K562 (cell line): ENCODE measurements around the gene GLYAT. TPM values are rescaled to one million over a fixed set of nuclear protein-coding genes. Genes with fewer than 3 reads are reported as not detected.

ENCODE experiments used
- BCOR ChIP-seq: fragments of 450-650 bp; IDR thresholded peaks from 2 replicates; pipeline ENCODE4 v1.6.1; 2016
- FOXJ2 ChIP-seq: fragments of 200-800 bp; sonication (Bioruptor generic); IDR thresholded peaks from 2 replicates; pipeline ENCODE4 v1.6.1; 2016; ENCODE audit warnings: missing genetic modification characterization, missing compliant biosample characterization
- HNRNPLL ChIP-seq: fragments of 200-400 bp; formaldehyde crosslinking; IDR thresholded peaks from 2 replicates; pipeline ENCODE4 v1.6.1; 2017; ENCODE audit warnings: low read length, low read depth, mild to moderate bottlenecking; ENCODE audit not compliant: poor library complexity, severe bottlenecking
- MAFG ChIP-seq: fragments of 450-650 bp; conservative IDR thresholded peaks from 2 replicates; pipeline ENCODE4 v1.6.1; 2016; ENCODE audit warnings: missing genetic modification characterization, missing compliant biosample characterization
- MNT ChIP-seq, 2 experiments: fragments of 450-650 bp; conservative IDR thresholded peaks; 2 replicates each; pipeline ENCODE4 v1.6.1; 2017; ENCODE audit warnings: mild to moderate bottlenecking in 2 of 2, moderate library complexity in 2 of 2
- NR1H2 ChIP-seq: sonication (generic); formaldehyde crosslinking; IDR thresholded peaks from 2 replicates; pipeline ENCODE4 v1.4.0; 2020; ENCODE audit warnings: mild to moderate bottlenecking, missing genetic modification reagents
- POLR2G ChIP-seq: fragments of 200-400 bp; formaldehyde crosslinking; IDR thresholded peaks from 2 replicates; pipeline ENCODE4 v1.6.1; 2017; ENCODE audit warnings: low read depth, mild to moderate bottlenecking, antibody characterized with exemption, low read length, moderate library complexity
- POLR3G ChIP-seq: IDR thresholded peaks from 2 replicates; pipeline ENCODE4 v1.6.1; 2011; ENCODE audit not compliant: insufficient read length, insufficient replicate concordance; ENCODE audit errors: extremely low read depth
- RCOR1 ChIP-seq, 2 experiments: IDR thresholded peaks; 2 replicates each; pipeline ENCODE4 v1.6.1; 2012; ENCODE audit warnings: low read depth in 2 of 2, low read length in 2 of 2, borderline replicate concordance in 1 of 2, improper control_type of control experiment in 1 of 2
- SAFB2 ChIP-seq: fragments of 200-400 bp; formaldehyde crosslinking; IDR thresholded peaks from 2 replicates; pipeline ENCODE4 v1.6.1; 2018; ENCODE audit warnings: borderline replicate concordance, low read length, low read depth, moderate library complexity; ENCODE audit not compliant: severe bottlenecking
- SETDB1 ChIP-seq: IDR thresholded peaks from one replicate; pipeline ENCODE4 v1.6.1; 2012; ENCODE audit warnings: low read length, control low read depth, inconsistent platforms
- SIN3A ChIP-seq, 2 experiments: fragments of 150-350 bp in 1 of 2; IDR thresholded peaks; 2 replicates each; pipeline ENCODE4 v1.6.1; 2011 to 2016; ENCODE audit warnings: borderline replicate concordance in 2 of 2, low read depth in 2 of 2, low read length in 2 of 2, mild to moderate bottlenecking in 2 of 2, moderate library complexity in 2 of 2; ENCODE audit not compliant: control insufficient read depth in 1 of 2
- TBL1XR1 ChIP-seq, 2 experiments: IDR thresholded peaks; 2 replicates each; pipeline ENCODE4 v1.6.1; 2012; ENCODE audit warnings: improper control_type of control experiment in 2 of 2, low read length in 2 of 2, mild to moderate bottlenecking in 1 of 2
- ZBTB8A ChIP-seq: fragments of 450-650 bp; IDR thresholded peaks from 2 replicates; pipeline ENCODE4 v1.6.1; 2018; ENCODE audit warnings: mild to moderate bottlenecking, moderate library complexity; ENCODE audit not compliant: partially characterized antibody
- ZNF212 ChIP-seq: fragments of 450-650 bp; formaldehyde crosslinking; IDR thresholded peaks from 2 replicates; pipeline ENCODE4 v1.4.0; 2020; ENCODE audit warnings: mild to moderate bottlenecking
- ZNF280B ChIP-seq: fragments of 250-450 bp; sonication (Bioruptor Pico); IDR thresholded peaks from 2 replicates; pipeline ENCODE4 v1.5.1; 2021; ENCODE audit warnings: mild to moderate bottlenecking
- ZNF445 ChIP-seq: fragments of 250-450 bp; sonication (Bioruptor Pico); IDR thresholded peaks from 2 replicates; pipeline ENCODE4 v1.4.0; 2020; ENCODE audit warnings: low read depth, mild to moderate bottlenecking, moderate library complexity
- ZSCAN29 ChIP-seq: fragments of 450-650 bp; IDR thresholded peaks from 2 replicates; pipeline ENCODE4 v1.6.1; 2017
- ZZZ3 ChIP-seq: fragments of 450-650 bp; IDR thresholded peaks from 2 replicates; pipeline ENCODE4 v1.6.1; 2016; ENCODE audit warnings: antibody characterized with exemption, mild to moderate bottlenecking, moderate library complexity
- polyA plus RNA-seq, 8 experiments: library from polyadenylated mRNA; depleted of rRNA in 4 of 8; stranded (reverse) in 5 of 8; unstranded in 3 of 8; fragments of >200 nt; fragmentation: Nextera tagmentation in 2 of 8; fragmentation: Illumina TruSeq in 1 of 8; extraction: Ambion mirVana in 2 of 8; extraction: Trizol in 1 of 8; gene quantifications; 2 replicates each; pipeline versions ENCODE4 v1.2.1 to v1.2.3, GENCODE V29; 2011 to 2014; ENCODE audit warnings: inconsistent platforms in 1 of 8, missing spikeins in 1 of 8
- total RNA-seq, 7 experiments: library from RNA; depleted of rRNA in 6 of 7; stranded (reverse); fragments of >200 nt in 6 of 7; fragmentation: Illumina TruSeq in 2 of 7; extraction: Trizol in 2 of 7; gene quantifications; 2 replicates each; pipeline versions ENCODE4 v1.2.1 to v1.2.3, GENCODE V29; 2011 to 2021; ENCODE audit warnings: low replicate concordance in 1 of 7
- TF ChIP-seq, protein P1 (sequence below): sonication (generic); formaldehyde crosslinking; IDR thresholded peaks from 2 replicates; pipeline ENCODE4 v1.8.0; 2022; ENCODE audit warnings: missing genetic modification reagents, mild to moderate bottlenecking, moderate library complexity, borderline replicate concordance
- TF ChIP-seq, protein P2 (sequence below): fragments of 450-650 bp; formaldehyde crosslinking; IDR thresholded peaks from 2 replicates; pipeline ENCODE4 v1.4.0; 2020; ENCODE audit warnings: mild to moderate bottlenecking, moderate library complexity
- TF ChIP-seq, protein P3 (sequence below): fragments of 450-650 bp; formaldehyde crosslinking; IDR thresholded peaks from 2 replicates; pipeline ENCODE4 v1.4.0; 2020; ENCODE audit warnings: mild to moderate bottlenecking

Gene GLYAT
- total and polyA plus RNA-seq, 9 of the 15 experiments (the other 6 are each of a cell fraction or from before 2014, with no cell fraction given): not detected

GRCh38 chr11:58774164-58774593 lies 42.4 kb upstream of the GLYAT start (continued):
- TF ChIP-seq, protein P1, sequence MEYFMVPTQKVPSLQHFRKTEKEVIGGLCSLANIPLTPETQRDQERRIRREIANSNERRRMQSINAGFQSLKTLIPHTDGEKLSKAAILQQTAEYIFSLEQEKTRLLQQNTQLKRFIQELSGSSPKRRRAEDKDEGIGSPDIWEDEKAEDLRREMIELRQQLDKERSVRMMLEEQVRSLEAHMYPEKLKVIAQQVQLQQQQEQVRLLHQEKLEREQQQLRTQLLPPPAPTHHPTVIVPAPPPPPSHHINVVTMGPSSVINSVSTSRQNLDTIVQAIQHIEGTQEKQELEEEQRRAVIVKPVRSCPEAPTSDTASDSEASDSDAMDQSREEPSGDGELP (CRISPR knock-in tag): no peak
- TF ChIP-seq MNT (conservative IDR thresholded peaks at IDR 0.05) (no peak), RCOR1 (IDR thresholded peaks at IDR 0.05; ENCODE audit: borderline replicate concordance in 1 of 2, low read depth in 2 of 2, low read length in 2 of 2) (peak in 1 of 2 experiments; percentile 9; a peak in 1 of 4 replicates), SETDB1 (no peak), ZNF445 (no peak), ZNF212 (CRISPR knock-in tag) (no peak), FOXJ2 (tag) (no peak), MAFG (tag) (peak; percentile 75), SAFB2 (no peak), ZZZ3 (no peak), HNRNPLL (no peak), POLR2G (no peak), TBL1XR1 (IDR thresholded peaks at IDR 0.05; ENCODE audit: low read length in 2 of 2) (no peak), ZNF280B (CRISPR knock-in tag) (no peak), ZBTB8A (no peak), ZSCAN29 (no peak), BCOR (peak; percentile 7; the same call in 1 of the 2 replicates), NR1H2 (CRISPR knock-in tag) (no peak), POLR3G (no peak), SIN3A (IDR thresholded peaks at IDR 0.05; ENCODE audit: borderline replicate concordance in 2 of 2, control insufficient read depth in 1 of 2, low read depth in 2 of 2, low read length in 2 of 2) (no peak)
- TF ChIP-seq, protein P2, sequence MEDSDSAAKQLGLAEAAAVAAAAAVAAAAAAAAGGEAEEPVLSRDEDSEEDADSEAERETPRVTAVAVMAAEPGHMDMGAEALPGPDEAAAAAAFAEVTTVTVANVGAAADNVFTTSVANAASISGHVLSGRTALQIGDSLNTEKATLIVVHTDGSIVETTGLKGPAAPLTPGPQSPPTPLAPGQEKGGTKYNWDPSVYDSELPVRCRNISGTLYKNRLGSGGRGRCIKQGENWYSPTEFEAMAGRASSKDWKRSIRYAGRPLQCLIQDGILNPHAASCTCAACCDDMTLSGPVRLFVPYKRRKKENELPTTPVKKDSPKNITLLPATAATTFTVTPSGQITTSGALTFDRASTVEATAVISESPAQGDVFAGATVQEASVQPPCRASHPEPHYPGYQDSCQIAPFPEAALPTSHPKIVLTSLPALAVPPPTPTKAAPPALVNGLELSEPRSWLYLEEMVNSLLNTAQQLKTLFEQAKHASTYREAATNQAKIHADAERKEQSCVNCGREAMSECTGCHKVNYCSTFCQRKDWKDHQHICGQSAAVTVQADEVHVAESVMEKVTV: 0 out of 2 replicates have a peak, but pooled peaks have one; percentile 29
- TF ChIP-seq, protein P3, sequence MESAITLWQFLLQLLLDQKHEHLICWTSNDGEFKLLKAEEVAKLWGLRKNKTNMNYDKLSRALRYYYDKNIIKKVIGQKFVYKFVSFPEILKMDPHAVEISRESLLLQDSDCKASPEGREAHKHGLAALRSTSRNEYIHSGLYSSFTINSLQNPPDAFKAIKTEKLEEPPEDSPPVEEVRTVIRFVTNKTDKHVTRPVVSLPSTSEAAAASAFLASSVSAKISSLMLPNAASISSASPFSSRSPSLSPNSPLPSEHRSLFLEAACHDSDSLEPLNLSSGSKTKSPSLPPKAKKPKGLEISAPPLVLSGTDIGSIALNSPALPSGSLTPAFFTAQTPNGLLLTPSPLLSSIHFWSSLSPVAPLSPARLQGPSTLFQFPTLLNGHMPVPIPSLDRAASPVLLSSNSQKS (CRISPR knock-in tag): no peak
